ENCODE data around the gene IL18BP. TPM values are rescaled to one million over a fixed set of nuclear protein-coding genes. Genes with fewer than 3 reads are reported as not detected.

The IL18BP gene
- total RNA-seq, 1 donor from 2014 or later, result 2.9 TPM

- H3K4me3 ChIP-seq (ENCODE audit: low read depth, low read length), result no peak overlapping the region
- TF ChIP-seq CTCF (IDR thresholded peaks at IDR 0.05; ENCODE audit: insufficient read depth, low read length, poor library complexity, severe bottlenecking), result no peak
- H3K27me3 ChIP-seq (ENCODE audit: control insufficient read depth, insufficient read depth, low read length), result no peaks in the 10 kb centered on the region
- DNase-seq (ENCODE audit: low read depth), result no peak
- H3K36me3 ChIP-seq (ENCODE audit: control insufficient read depth, insufficient read depth, low read length), result peaks cover 16% of the 10 kb centered on the region
Measured at GRCh38 chr11:72010529-72011233, 12.0 kb downstream of the IL18BP start.

- Histone ChIP-seq H3K27me3 (ENCODE audit: control insufficient read depth, insufficient read depth, low read length) (no peaks in the 10 kb centered on the region), H3K4me3 (ENCODE audit: low read depth, low read length) (no peak overlapping the region), H3K36me3 (ENCODE audit: control insufficient read depth, insufficient read depth, low read length) (peaks cover 14% of the 10 kb centered on the region)
- no peak for DNase-seq (ENCODE audit: low read depth)
- no peak for TF ChIP-seq CTCF (IDR thresholded peaks at IDR 0.05; ENCODE audit: insufficient read depth, low read length, poor library complexity, severe bottlenecking)
Measured at GRCh38 chr11:72012091-72012630, 13.5 kb downstream of the IL18BP start.

- H3K36me3 ChIP-seq (ENCODE audit: control insufficient read depth, insufficient read depth, low read length), result peaks cover 15% of the 10 kb centered on the region
- no peaks in the 10 kb centered on the region for H3K27me3 ChIP-seq (ENCODE audit: control insufficient read depth, insufficient read depth, low read length)
- no peak for TF ChIP-seq CTCF (IDR thresholded peaks at IDR 0.05; ENCODE audit: insufficient read depth, low read length, poor library complexity, severe bottlenecking)
- no peak for DNase-seq (ENCODE audit: low read depth)
- no peak overlapping the region for H3K4me3 ChIP-seq (ENCODE audit: low read depth, low read length)
Measured at GRCh38 chr11:72012897-72013721, 14.4 kb downstream of the IL18BP start.

GRCh38 chr11:72013765-72014711, 15.3 kb downstream of the IL18BP start:
- H3K27me3 ChIP-seq (ENCODE audit: control insufficient read depth, insufficient read depth, low read length), result no peaks in the 10 kb centered on the region

More at GRCh38 chr11:72013765-72014711, 15.3 kb downstream of the IL18BP start:
- TF ChIP-seq CTCF (IDR thresholded peaks at IDR 0.05; ENCODE audit: insufficient read depth, low read length, poor library complexity, severe bottlenecking), result no peak
- Histone ChIP-seq H3K4me3 (ENCODE audit: low read depth, low read length) (no peak overlapping the region), H3K36me3 (ENCODE audit: control insufficient read depth, insufficient read depth, low read length) (peaks cover 18% of the 10 kb centered on the region)
- no peak for DNase-seq (ENCODE audit: low read depth)
